Measurements from ENCODE around the gene PXT1. TPM values are rescaled to one million over a fixed set of nuclear protein-coding genes. Genes with fewer than 3 reads are reported as not detected.

PXT1 gene
- total RNA-seq, 1 experiment from 2014 or later = 0.06 TPM

GRCh38 chr6:36389353-36389752, 53.3 kb downstream of the PXT1 start:
- no peak for DNase-seq (ENCODE audit: low read depth)

GRCh38 chr6:36387440-36388303, 55.0 kb downstream of the PXT1 start, which contains the start of gene ETV7:
TSS of gene ETV7 (minus strand) at chr6:36387669. CDS start at chr6:36387541, 128 bp downstream.
- no peak for DNase-seq (ENCODE audit: low read depth)

- DNase-seq (ENCODE audit: low read depth) = peak; percentile 53
Measured at GRCh38 chr6:36386495-36387439, 55.9 kb downstream of the PXT1 start.

GRCh38 chr6:36384095-36384494, 58.6 kb downstream of the PXT1 start:
- no peak for DNase-seq (ENCODE audit: low read depth)

- DNase-seq (ENCODE audit: low read depth) = no peak
Measured at GRCh38 chr6:36383606-36384005, 59.0 kb downstream of the PXT1 start.

- DNase-seq (ENCODE audit: low read depth) = no peak
Measured at GRCh38 chr6:36382976-36383375, 59.7 kb downstream of the PXT1 start.

- no peak for DNase-seq (ENCODE audit: low read depth)
Measured at GRCh38 chr6:36381502-36382389, 60.9 kb downstream of the PXT1 start.

GRCh38 chr6:36380166-36380565, 62.5 kb downstream of the PXT1 start:
- DNase-seq (ENCODE audit: low read depth) = no peak

GRCh38 chr6:36378936-36379335, 63.7 kb downstream of the PXT1 start:
- DNase-seq (ENCODE audit: low read depth) = no peak

GRCh38 chr6:36378243-36378920, 64.3 kb downstream of the PXT1 start:
- DNase-seq (ENCODE audit: low read depth) = no peak

- DNase-seq (ENCODE audit: low read depth) = no peak
Measured at GRCh38 chr6:36377594-36377993, 65.1 kb downstream of the PXT1 start.

- no peak for DNase-seq (ENCODE audit: low read depth)
Measured at GRCh38 chr6:36376742-36377141, 65.9 kb downstream of the PXT1 start.

GRCh38 chr6:36376183-36376582, 66.5 kb downstream of the PXT1 start:
- no peak for DNase-seq (ENCODE audit: low read depth)

- no peak for DNase-seq (ENCODE audit: low read depth)
Measured at GRCh38 chr6:36375644-36376155, 67.0 kb downstream of the PXT1 start.

GRCh38 chr6:36374972-36375371, 67.7 kb downstream of the PXT1 start:
- DNase-seq (ENCODE audit: low read depth) = no peak

- no peak for DNase-seq (ENCODE audit: low read depth)
Measured at GRCh38 chr6:36374194-36374593, 68.5 kb downstream of the PXT1 start.

- DNase-seq (ENCODE audit: low read depth) = no peak
Measured at GRCh38 chr6:36373368-36374019, 69.2 kb downstream of the PXT1 start.

GRCh38 chr6:36372088-36372487, 70.6 kb downstream of the PXT1 start:
- DNase-seq (ENCODE audit: low read depth) = no peak

- no peak for DNase-seq (ENCODE audit: low read depth)
Measured at GRCh38 chr6:36371211-36371610, 71.4 kb downstream of the PXT1 start.

GRCh38 chr6:36370638-36371037, 72.0 kb downstream of the PXT1 start:
- DNase-seq (ENCODE audit: low read depth) = no peak

Data from LHCN-M2 (cell line).